Kidney epithelial cell (primary cell): ENCODE measurements around the gene ANKRD39. TPM values are rescaled to one million over a fixed set of nuclear protein-coding genes. Genes with fewer than 3 reads are reported as not detected.

Source experiments
- DNase-seq: peaks from one replicate; pipeline ENCODE4 v3.0.0-alpha.2; 2010; ENCODE audit warnings: low read depth
- H3K27me3 ChIP-seq: 2 replicates; pipeline ENCODE4 v1.6.0; 2011; ENCODE audit warnings: low read length; ENCODE audit not compliant: control insufficient read depth, insufficient read depth
- H3K36me3 ChIP-seq: 2 replicates; pipeline ENCODE4 v1.5.1; 2011; ENCODE audit warnings: low read length; ENCODE audit not compliant: control insufficient read depth, insufficient read depth
- H3K4me3 ChIP-seq: 2 replicates; pipeline ENCODE4 v1.5.1; 2011; ENCODE audit warnings: low read depth, mild to moderate bottlenecking, control low read depth, low read length
- total RNA-seq: library from RNA; depleted of rRNA; stranded (reverse); fragments of >200 nt; gene quantifications from 2 replicates; pipeline ENCODE4 v1.2.3, GENCODE V29; 2015
- TF ChIP-seq, protein P1 (sequence below): IDR thresholded peaks from 2 replicates; pipeline ENCODE4 v1.5.1; 2011; ENCODE audit warnings: mild to moderate bottlenecking, moderate library complexity, low read length, control low read depth, inconsistent platforms; ENCODE audit not compliant: insufficient read depth, poor library complexity, severe bottlenecking

ANKRD39 gene, protein sequence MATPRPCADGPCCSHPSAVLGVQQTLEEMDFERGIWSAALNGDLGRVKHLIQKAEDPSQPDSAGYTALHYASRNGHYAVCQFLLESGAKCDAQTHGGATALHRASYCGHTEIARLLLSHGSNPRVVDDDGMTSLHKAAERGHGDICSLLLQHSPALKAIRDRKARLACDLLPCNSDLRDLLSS
- total RNA-seq = 22.6 and 27.3 TPM in 2 replicates

DNA sequence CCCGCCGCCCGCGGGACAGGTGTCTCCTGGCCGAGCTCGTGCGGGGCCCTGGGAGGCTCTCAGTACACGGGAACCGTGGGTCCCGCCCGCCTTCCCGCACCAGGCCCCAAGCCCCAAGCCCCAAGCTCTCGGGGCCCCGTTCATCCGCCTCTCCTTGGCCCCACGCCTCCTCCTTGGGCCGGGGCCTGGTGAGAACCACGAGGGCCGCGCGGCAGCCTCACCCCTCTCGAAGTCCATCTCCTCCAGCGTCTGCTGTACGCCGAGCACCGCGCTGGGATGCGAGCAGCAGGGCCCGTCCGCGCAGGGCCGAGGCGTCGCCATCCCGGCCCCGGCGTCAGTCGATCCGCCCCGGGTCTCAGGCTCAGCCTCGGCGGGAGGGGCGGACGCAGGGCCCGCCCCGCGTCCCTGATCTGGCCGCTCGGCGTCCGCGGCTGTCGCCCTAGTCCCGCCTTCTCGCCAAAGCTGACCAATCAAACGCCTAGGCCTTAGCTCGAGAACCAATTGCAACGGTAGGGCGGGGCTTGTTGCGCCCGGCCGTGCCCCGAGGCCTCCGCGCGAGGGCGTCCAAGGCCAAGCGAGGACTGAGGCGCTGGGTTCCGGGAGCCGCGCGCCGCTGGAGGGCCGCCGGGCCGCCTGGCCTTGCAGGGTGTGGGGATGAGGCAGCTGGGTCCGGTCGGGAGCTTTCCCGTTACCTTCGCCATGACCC lies at the start of gene ANKRD39:
ANKRD39 (minus strand) TSS at position 350 of the 706 bp plus-strand sequence; CDS start at position 321, 29 bp downstream.
- TF ChIP-seq, protein P1, sequence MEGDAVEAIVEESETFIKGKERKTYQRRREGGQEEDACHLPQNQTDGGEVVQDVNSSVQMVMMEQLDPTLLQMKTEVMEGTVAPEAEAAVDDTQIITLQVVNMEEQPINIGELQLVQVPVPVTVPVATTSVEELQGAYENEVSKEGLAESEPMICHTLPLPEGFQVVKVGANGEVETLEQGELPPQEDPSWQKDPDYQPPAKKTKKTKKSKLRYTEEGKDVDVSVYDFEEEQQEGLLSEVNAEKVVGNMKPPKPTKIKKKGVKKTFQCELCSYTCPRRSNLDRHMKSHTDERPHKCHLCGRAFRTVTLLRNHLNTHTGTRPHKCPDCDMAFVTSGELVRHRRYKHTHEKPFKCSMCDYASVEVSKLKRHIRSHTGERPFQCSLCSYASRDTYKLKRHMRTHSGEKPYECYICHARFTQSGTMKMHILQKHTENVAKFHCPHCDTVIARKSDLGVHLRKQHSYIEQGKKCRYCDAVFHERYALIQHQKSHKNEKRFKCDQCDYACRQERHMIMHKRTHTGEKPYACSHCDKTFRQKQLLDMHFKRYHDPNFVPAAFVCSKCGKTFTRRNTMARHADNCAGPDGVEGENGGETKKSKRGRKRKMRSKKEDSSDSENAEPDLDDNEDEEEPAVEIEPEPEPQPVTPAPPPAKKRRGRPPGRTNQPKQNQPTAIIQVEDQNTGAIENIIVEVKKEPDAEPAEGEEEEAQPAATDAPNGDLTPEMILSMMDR = peak; percentile 52

DNA sequence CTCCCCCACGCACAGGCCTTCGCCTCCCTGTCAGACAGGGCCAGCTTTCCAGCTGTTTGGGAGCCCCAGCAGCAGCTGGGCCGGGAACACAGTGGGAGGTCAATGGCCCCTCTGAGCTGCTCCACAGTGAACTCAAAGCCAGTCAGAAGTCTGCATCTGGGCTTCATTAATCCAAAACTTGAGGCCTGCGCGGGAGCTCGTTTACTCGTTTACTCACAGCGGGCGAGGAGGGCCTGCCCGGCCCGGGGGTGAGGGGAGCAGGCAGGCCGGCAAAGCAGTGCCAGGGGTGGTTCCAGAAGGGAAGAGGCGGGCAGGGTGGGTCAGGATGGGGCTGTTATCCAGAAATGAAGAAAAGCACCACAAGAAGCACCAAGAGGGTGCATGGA lies 48.9 kb upstream of the ANKRD39 start:
- no peak overlapping the region for H3K4me3 ChIP-seq

More for the DNA sequence above, at the start of gene ANKRD39:
- Histone ChIP-seq H3K4me3 (peak within 1 kb of the TSS; percentile 82), H3K27me3 (no peaks in the 10 kb centered on the region), H3K36me3 (peaks cover 4% of the 10 kb centered on the region)
- DNase-seq = peak; percentile 84

DNA sequence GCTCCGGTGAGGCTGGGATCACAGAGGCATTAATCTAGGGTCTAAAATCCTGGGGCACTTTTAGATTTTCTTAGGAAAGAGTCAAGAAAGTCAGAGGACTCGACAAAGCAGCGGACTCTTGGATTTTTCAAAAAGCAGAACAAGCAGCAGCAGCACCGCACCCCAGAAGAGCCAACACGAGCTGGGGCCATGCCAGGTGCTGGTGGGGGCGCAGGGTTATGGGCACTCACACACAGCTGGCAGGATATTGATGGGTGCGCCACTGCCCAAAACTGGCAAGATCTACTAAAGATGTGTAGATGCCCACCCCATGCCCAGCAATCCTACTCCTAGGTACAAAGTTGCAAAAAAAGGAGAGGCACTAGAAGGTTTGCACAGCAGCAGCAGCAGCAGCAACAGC lies 46.0 kb upstream of the ANKRD39 start:
- no peak overlapping the region for H3K4me3 ChIP-seq
- no peaks in the 10 kb centered on the region for H3K36me3 ChIP-seq
- no peaks in the 10 kb centered on the region for H3K27me3 ChIP-seq
- TF ChIP-seq, protein P1 = no peak
- no peak for DNase-seq

More for the DNA sequence above, 48.9 kb upstream of the ANKRD39 start:
- no peaks in the 10 kb centered on the region for H3K36me3 ChIP-seq
- H3K27me3 ChIP-seq = peaks cover 5% of the 10 kb centered on the region
- no peak for DNase-seq
- TF ChIP-seq, protein P1 = no peak

DNA sequence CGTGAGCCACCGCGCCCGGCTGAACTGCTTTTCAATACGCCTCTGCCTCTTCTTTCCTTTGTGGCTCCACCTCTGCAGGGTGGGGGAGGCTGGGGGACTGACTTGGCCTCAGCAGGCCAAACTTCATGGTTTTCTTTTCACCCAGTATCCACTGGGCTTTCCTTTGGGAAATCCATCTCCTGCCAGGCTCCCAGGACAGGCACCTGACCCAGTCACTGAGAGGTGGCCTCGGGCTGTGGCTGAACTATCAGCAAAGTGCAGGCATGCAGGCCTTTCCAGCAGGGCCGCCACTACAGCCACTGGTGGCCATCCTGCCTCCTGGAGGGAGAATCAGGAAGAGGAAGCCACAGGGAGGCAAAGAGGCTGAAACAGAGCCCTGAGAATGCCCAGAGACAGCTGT lies 45.5 kb upstream of the ANKRD39 start:
- no peaks in the 10 kb centered on the region for H3K36me3 ChIP-seq
- TF ChIP-seq, protein P1 = no peak
- no peak overlapping the region for H3K4me3 ChIP-seq
- DNase-seq = no peak
- H3K27me3 ChIP-seq = no peaks in the 10 kb centered on the region

DNA sequence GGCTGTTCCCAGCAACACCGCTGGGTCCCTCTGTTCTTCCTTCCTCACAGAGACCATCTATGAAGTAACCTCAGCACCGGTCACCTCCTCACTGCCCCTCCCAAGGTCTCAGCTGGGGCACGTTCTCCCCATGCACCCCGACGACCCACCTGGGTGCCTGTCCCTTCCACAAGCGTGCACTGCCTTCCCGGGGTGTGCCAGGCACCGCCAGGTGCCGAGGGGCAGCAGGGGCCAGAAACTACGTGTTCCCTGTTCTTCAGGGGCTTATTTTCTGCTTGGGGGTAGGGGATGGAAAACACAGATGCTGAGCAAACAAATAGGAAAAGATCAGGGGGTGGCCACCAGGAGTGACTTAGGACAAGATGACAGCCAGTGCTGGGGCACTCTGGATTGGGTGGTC lies 42.4 kb upstream of the ANKRD39 start:
- no peak for DNase-seq
- TF ChIP-seq, protein P1 = no peak
- H3K4me3 ChIP-seq = no peak overlapping the region
- no peaks in the 10 kb centered on the region for H3K27me3 ChIP-seq
- H3K36me3 ChIP-seq = no peaks in the 10 kb centered on the region
